ENCODE data around the gene NREP. TPM values are rescaled to one million over a fixed set of nuclear protein-coding genes. Genes with fewer than 3 reads are reported as not detected.

The NREP gene
- total and polyA plus RNA-seq, 2 donors (not counting 1 experiment from before 2014, with no cell fraction given), result 56.8 to 364 TPM

DNA sequence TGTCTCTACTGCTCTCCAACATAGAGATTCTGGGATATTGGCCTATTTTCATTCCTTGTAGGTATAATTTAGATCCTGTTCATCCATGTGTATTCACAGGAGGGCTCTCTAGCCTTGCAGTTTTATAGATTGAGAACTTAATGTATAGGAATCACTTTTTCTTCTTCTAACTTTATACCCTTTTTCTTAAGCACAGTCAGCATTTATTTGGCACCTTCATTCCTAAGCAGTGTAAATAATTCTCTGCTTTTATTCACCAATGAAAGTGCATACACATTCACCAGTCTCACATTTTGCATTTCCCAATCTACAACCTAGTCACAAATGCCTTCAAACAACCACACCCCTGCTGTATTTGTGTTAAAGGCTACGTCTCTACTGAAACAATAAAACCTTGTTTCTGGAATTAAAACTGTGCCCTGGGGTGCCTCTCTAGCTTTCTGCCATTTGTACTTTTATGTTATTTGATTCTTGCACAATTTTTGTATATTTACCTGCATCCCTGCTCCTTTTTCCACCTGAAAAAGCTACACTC, 49.3 kb downstream of the NREP start:
- H2AFZ ChIP-seq (ENCODE audit: low read length), result no peak overlapping the region
- H3K79me2 ChIP-seq (ENCODE audit: control insufficient read depth, insufficient read depth, low read length), result no peaks in the 10 kb centered on the region
- TF ChIP-seq, protein P1, sequence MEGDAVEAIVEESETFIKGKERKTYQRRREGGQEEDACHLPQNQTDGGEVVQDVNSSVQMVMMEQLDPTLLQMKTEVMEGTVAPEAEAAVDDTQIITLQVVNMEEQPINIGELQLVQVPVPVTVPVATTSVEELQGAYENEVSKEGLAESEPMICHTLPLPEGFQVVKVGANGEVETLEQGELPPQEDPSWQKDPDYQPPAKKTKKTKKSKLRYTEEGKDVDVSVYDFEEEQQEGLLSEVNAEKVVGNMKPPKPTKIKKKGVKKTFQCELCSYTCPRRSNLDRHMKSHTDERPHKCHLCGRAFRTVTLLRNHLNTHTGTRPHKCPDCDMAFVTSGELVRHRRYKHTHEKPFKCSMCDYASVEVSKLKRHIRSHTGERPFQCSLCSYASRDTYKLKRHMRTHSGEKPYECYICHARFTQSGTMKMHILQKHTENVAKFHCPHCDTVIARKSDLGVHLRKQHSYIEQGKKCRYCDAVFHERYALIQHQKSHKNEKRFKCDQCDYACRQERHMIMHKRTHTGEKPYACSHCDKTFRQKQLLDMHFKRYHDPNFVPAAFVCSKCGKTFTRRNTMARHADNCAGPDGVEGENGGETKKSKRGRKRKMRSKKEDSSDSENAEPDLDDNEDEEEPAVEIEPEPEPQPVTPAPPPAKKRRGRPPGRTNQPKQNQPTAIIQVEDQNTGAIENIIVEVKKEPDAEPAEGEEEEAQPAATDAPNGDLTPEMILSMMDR (conservative IDR thresholded peaks at IDR 0.05 in 1 of 2, IDR thresholded peaks at IDR 0.05 in 1 of 2; ENCODE audit: low read depth in 1 of 2, low read length in 2 of 2), result no peak
- TF ChIP-seq EZH2 (IDR thresholded peaks at IDR 0.05; ENCODE audit: low read length, missing control alignments), result no peak
- no peak overlapping the region for H3K27ac ChIP-seq (ENCODE audit: insufficient read depth, low read length)
- H3K4me1 ChIP-seq (ENCODE audit: control insufficient read depth, extremely low read depth, insufficient read depth, low read length), result no peaks in the 10 kb centered on the region
- H3K9ac ChIP-seq (ENCODE audit: insufficient read depth, low read length), result no peak overlapping the region
- H3K36me3 ChIP-seq (ENCODE audit: control insufficient read depth, insufficient read depth, low read length), result no peaks in the 10 kb centered on the region
- H3K4me2 ChIP-seq (ENCODE audit: extremely low read depth, insufficient read depth, low read length), result no peak overlapping the region
- no peaks in the 10 kb centered on the region for H3K27me3 ChIP-seq (ENCODE audit: control insufficient read depth, insufficient read depth, low read length)
- no peaks in the 10 kb centered on the region for H4K20me1 ChIP-seq (ENCODE audit: control insufficient read depth, extremely low read depth, insufficient read depth, low read length)
- DNase-seq (ENCODE audit: low read depth in 2 of 2), result no peak
- no peak overlapping the region for H3K4me3 ChIP-seq (replicated peaks in 1 of 4; ENCODE audit: control extremely low read depth in 1 of 4, insufficient read depth in 1 of 4, low read depth in 3 of 4, low read length in 4 of 4)
- no peaks in the 10 kb centered on the region for H3K9me3 ChIP-seq (ENCODE audit: control insufficient read depth, insufficient read depth, low read depth, low read length)

DNA sequence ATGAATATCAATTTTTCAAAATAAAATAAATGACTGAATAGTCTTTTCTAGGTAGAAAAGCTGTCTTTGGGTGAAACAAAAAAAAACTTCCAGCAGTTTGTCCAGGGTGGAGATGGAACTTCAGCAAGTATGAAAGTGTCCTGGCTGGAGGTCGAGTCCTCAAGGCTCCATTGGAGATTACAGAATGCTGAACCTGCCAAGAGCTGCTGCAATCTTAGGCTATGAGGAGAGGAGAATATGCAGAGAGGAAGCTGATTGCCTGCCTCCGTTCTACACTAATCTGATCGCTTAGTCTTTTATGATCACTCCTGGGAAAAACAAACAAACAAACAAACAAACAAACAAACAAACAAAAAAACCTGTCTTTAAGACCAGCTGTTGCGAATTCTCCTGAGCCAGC, 50.6 kb downstream of the NREP start:
- H3K27ac ChIP-seq (ENCODE audit: insufficient read depth, low read length), result no peak overlapping the region
- H2AFZ ChIP-seq (ENCODE audit: low read length), result no peak overlapping the region
- no peak overlapping the region for H3K4me2 ChIP-seq (ENCODE audit: extremely low read depth, insufficient read depth, low read length)
- H3K9me3 ChIP-seq (ENCODE audit: control insufficient read depth, insufficient read depth, low read depth, low read length), result no peaks in the 10 kb centered on the region
- no peaks in the 10 kb centered on the region for H3K27me3 ChIP-seq (ENCODE audit: control insufficient read depth, insufficient read depth, low read length)
- H3K9ac ChIP-seq (ENCODE audit: insufficient read depth, low read length), result no peak overlapping the region
- no peaks in the 10 kb centered on the region for H3K79me2 ChIP-seq (ENCODE audit: control insufficient read depth, insufficient read depth, low read length)
- H3K4me1 ChIP-seq (ENCODE audit: control insufficient read depth, extremely low read depth, insufficient read depth, low read length), result no peaks in the 10 kb centered on the region
- no peak overlapping the region for H3K4me3 ChIP-seq (replicated peaks in 1 of 4; ENCODE audit: control extremely low read depth in 1 of 4, insufficient read depth in 1 of 4, low read depth in 3 of 4, low read length in 4 of 4)
- no peaks in the 10 kb centered on the region for H4K20me1 ChIP-seq (ENCODE audit: control insufficient read depth, extremely low read depth, insufficient read depth, low read length)
- no peak for TF ChIP-seq EZH2 (IDR thresholded peaks at IDR 0.05; ENCODE audit: low read length, missing control alignments)
- TF ChIP-seq, protein P1 (conservative IDR thresholded peaks at IDR 0.05 in 1 of 2, IDR thresholded peaks at IDR 0.05 in 1 of 2; ENCODE audit: low read depth in 1 of 2, low read length in 2 of 2), result no peak
- H3K36me3 ChIP-seq (ENCODE audit: control insufficient read depth, insufficient read depth, low read length), result no peaks in the 10 kb centered on the region
- no peak for DNase-seq (ENCODE audit: low read depth in 2 of 2)

DNA sequence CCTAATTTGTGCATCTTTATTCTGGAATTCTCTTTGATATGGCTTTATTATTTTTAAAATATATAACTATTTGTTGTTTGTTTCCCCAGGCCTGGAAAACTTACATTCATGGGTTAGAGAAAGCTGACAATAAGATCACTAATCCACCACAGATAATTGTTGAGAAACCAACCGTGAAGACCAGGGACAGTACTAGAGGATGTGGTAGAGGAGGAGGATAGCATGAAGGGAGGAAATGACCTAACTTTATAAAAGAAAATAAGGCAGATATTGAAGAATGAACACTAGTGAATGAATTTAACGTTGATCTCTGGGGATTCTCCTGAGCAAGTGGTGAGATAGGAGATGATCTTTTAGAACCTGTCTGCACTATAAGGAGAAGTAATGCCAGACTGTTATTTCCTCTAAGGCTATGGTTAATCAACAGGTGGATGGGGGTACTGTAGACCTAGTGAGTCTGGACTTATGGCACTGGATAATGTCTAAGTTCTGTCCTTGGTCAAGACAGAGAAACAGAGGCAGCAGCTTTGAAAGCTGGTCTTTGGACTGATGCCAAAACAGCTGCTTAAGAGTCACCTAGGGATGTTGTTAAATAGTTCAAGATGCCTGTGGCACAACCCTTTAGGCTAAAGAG, 52.4 kb downstream of the NREP start:
- Histone ChIP-seq H3K4me2 (ENCODE audit: extremely low read depth, insufficient read depth, low read length) (no peak overlapping the region), H4K20me1 (ENCODE audit: control insufficient read depth, extremely low read depth, insufficient read depth, low read length) (no peaks in the 10 kb centered on the region), H3K9me3 (ENCODE audit: control insufficient read depth, insufficient read depth, low read depth, low read length) (no peaks in the 10 kb centered on the region), H3K4me3 (replicated peaks in 1 of 4; ENCODE audit: control extremely low read depth in 1 of 4, insufficient read depth in 1 of 4, low read depth in 3 of 4, low read length in 4 of 4) (no peak overlapping the region), H3K36me3 (ENCODE audit: control insufficient read depth, insufficient read depth, low read length) (no peaks in the 10 kb centered on the region), H3K79me2 (ENCODE audit: control insufficient read depth, insufficient read depth, low read length) (no peaks in the 10 kb centered on the region), H3K4me1 (ENCODE audit: control insufficient read depth, extremely low read depth, insufficient read depth, low read length) (no peaks in the 10 kb centered on the region), H3K9ac (ENCODE audit: insufficient read depth, low read length) (no peak overlapping the region), H3K27me3 (ENCODE audit: control insufficient read depth, insufficient read depth, low read length) (no peaks in the 10 kb centered on the region), H3K27ac (ENCODE audit: insufficient read depth, low read length) (no peak overlapping the region), H2AFZ (ENCODE audit: low read length) (no peak overlapping the region)
- TF ChIP-seq EZH2 (IDR thresholded peaks at IDR 0.05; ENCODE audit: low read length, missing control alignments), result no peak
- TF ChIP-seq, protein P1 (conservative IDR thresholded peaks at IDR 0.05 in 1 of 2, IDR thresholded peaks at IDR 0.05 in 1 of 2; ENCODE audit: low read depth in 1 of 2, low read length in 2 of 2), result no peak
- no peak for DNase-seq (ENCODE audit: low read depth in 2 of 2)
